ENCODE results near the gene GUCY2C.
"Not testable (repeated sequence)": the region's sequence is repeated elsewhere in the genome, so short reads cannot be mapped to it uniquely, and the experiment has no call there.

The GUCY2C gene

DNA sequence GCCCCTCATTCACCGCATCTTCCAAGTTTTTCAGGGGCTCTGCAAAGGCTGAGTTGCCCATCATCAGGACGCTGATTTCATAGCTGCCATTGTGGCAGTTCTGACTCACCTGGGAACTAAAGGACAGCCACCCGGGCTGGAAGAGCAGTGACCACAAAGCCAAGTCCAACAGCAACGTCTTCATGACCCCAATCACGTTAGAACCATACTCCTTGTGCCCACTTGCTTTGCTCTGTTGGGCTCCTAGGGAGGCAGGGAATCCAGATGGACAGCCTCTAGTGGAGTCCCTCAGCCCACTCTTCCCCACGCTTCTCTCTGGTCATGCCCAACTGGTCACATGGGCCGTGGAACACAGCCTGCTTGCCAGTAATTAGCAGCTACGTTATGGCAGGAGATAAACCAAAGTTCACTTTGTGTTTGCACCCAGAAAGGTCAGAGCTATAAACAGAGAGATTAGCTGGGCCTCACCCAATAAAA, at the start of gene GUCY2C:
Gene GUCY2C (minus strand): TSS at position 335 of the 477 bp plus-strand sequence. CDS start 151 bp downstream, at position 184.
- DNase-seq (ENCODE audit: low spot score): no peak

GRCh38 chr12:14743061-14743460, 46.7 kb upstream of the GUCY2C start:
- no peak for DNase-seq (ENCODE audit: low spot score)

- DNase-seq (ENCODE audit: low spot score): no peak
These were observed 45.5 kb upstream of the GUCY2C start for GRCh38 chr12:14741942-14742341.

GRCh38 chr12:14741153-14741552, 44.8 kb upstream of the GUCY2C start:
- DNase-seq (ENCODE audit: low spot score): no peak

DNA sequence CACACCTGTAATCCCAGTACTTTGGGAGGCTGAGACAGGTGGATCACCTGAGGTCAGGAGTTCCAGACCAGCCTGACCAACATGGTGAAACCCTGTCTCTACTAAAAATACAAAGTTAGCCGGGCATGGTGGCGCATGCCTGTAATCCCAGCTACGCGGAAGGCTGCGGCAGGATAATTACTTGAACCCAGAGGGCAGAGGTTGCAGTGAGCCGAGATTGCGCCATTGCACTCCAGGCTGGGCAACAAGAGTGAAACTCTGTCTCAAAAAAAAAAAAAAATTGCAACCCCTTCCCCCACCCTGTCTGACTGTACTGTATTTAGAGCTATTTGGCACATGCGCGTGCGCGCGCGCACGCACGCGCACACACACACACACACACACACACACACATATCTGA, 40.0 kb upstream of the GUCY2C start:
- DNase-seq (ENCODE audit: low spot score): not testable (repeated sequence)

- no peak for DNase-seq (ENCODE audit: low spot score)
These were observed 35.4 kb upstream of the GUCY2C start for GRCh38 chr12:14731821-14732220.

- no peak for DNase-seq (ENCODE audit: low spot score)
These were observed 33.2 kb upstream of the GUCY2C start for GRCh38 chr12:14729586-14729985.

GRCh38 chr12:14723763-14724162, 27.4 kb upstream of the GUCY2C start:
- peak; percentile 30 for DNase-seq (ENCODE audit: low spot score)

GRCh38 chr12:14716848-14717444, 20.5 kb upstream of the GUCY2C start:
- DNase-seq (ENCODE audit: low spot score): peak; percentile 28

DNA sequence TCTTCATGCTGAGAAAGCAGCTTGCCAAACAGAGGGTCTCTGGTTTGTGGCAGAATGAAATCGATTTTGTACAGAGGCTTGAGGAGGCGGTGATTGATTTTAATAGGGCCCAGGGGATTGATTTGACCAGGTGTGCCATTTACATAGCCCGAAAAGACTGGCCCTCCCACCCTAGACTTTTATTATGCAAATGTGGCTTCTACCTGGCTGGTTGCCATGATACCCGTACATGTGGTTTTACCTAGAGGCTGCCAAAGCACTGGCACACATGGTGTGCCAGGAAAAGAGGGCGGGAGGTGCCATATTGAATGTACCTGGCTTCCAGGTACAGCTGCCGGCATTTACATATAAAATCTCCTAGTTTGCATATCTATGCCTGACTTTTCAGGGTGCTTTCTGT, 18.0 kb upstream of the GUCY2C start:
- no peak for DNase-seq (ENCODE audit: low spot score)

- no peak for DNase-seq (ENCODE audit: low spot score)
These were observed 14.4 kb upstream of the GUCY2C start for GRCh38 chr12:14710632-14711320.

DNA sequence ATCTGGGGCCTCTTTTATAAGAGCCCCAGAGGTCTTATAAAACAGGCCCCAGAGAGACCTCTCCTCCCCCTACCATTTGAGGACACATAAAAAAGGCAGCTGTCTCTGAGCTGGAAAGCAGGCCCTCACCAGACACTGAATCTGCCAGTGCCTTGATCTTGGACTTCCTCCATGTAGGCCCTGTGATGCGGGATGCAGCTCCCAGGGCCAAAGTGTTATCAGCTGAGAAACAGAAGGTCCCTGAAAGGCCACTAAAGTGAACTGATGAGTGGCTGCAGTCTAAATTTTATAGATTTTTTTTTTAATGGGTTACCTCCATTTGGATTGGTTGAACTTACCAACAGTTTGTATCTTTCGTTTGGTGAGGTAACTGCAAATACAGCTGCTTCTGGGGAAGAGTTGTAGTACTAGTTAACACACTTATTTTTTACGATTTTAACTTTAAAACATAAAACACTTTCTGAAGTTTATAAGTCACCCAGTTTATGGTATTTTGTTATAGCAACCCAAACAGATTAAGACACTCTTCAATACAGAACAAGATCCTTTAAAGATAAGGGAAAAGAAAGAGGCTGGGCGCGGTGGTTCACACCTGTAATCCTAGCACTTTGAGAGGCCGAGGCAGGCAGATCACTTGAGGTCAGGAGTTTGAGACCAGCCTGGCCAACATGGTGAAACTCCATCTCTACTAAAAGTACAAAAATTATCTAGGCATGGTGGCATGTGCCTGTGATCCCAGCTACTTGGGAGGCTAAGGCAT, 5.6 kb upstream of the GUCY2C start:
- DNase-seq (ENCODE audit: low spot score): no peak

DNA sequence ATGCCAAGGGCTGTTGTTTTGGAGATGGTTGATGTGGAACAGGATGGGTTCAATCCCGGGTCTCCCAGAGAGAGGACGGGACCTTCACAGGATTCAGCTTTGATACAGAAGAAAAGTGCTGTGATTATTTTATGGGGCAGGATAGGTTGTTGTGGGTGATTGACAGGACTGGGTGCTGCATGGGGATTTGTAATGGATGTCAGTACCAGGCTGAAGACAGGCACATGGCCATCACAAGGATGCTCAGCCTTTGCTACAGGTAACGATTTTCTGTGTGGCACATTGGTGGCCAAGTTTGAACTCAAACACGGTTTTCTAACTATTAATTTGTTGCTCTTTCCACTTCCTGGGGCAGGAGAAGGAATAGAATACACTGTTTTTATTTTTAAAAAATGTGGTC, 4.5 kb upstream of the GUCY2C start:
- no peak for DNase-seq (ENCODE audit: low spot score)

DNA sequence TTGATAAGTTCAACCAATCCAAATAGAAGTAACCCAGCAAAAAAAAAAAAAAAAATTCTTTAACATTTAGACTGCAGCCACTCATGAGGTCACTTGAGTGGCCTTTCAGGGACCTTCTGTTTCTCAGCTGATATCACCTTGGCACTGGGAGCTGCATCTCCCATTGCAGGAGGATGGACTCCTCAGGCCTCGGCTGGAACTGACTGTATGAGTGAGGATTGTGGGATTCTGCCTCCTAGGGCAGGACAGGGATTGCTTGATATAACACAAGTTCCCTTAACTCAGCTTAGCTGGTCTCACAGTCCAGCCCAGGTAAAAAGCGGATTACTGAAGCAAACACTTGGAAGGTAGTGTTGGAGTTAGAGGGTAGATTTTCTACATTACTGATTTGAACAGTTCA, 3.5 kb upstream of the GUCY2C start:
- no peak for DNase-seq (ENCODE audit: low spot score)

DNA sequence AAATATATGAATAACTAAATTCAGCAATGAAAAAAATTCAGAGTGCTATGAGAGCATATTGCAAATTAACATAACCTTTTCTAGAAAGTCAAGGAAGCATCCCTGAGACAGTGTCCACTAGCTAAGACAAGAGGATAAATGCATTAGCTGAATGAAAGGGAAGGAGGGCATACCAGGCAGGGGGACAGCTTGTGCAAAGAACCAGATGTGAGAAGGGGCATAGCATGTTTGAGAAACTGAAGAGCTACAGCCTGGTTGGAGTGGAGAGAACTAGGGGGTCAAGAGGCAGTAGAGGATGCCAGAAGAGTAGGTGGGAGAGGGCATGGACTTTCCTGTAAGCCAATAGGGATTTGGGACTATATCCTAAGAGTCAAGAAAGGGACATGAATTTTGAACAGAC, 2.2 kb upstream of the GUCY2C start:
- no peak for DNase-seq (ENCODE audit: low spot score)

- no peak for DNase-seq (ENCODE audit: low spot score)
These were observed 671 bp downstream of the GUCY2C start for GRCh38 chr12:14695715-14696141.

DNA sequence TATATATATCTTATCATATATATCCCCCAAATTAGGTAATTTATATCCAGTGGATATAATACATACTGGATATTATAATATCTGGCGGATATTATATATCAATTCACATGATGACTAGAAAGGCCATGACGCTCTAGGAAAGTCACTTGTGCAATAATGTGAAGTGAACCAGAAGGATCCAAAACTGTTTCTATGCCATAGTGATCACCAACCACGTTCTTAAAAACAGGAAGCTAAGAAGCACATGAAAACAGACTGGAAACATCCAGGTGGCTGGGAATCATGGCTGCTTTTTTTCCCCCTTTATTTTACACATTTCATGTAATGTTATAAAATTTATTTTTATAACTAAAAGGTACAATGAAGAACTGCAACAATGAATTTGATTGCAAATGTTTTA, 1.4 kb downstream of the GUCY2C start:
- no peak for DNase-seq (ENCODE audit: low spot score)

DNA sequence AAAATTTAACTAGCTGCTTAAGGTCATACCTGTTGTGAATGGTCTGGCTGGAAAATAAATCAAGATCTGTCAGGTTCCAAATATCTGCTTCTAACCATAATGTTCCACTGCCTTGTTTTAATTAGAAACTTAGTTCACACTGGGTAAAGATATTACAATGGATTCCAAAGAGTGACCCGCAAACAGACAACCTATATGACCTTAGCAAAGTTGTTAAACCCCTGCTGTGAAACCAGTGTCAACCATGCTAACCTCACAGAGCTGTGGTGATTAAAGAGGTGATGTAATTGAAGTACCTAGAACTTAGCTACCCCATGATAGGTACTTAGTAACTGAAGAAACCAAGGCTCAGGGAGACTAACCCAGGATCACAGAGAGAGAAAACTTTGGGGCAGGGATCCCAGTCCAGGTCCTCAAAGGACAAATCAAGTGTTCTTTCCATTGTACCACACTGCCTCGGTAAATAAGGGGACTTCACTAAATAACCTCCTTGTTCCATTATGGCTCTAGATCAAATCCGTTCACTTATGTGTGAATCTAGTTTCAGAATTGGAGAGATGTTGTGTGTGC, 2.2 kb downstream of the GUCY2C start:
- no peak for DNase-seq (ENCODE audit: low spot score)

- DNase-seq (ENCODE audit: low spot score): no peak
These were observed 3.3 kb downstream of the GUCY2C start for GRCh38 chr12:14693116-14693515.

GRCh38 chr12:14691560-14691959, 4.8 kb downstream of the GUCY2C start:
- no peak for DNase-seq (ENCODE audit: low spot score)

GRCh38 chr12:14689996-14690395, 6.4 kb downstream of the GUCY2C start:
- DNase-seq (ENCODE audit: low spot score): no peak

DNA sequence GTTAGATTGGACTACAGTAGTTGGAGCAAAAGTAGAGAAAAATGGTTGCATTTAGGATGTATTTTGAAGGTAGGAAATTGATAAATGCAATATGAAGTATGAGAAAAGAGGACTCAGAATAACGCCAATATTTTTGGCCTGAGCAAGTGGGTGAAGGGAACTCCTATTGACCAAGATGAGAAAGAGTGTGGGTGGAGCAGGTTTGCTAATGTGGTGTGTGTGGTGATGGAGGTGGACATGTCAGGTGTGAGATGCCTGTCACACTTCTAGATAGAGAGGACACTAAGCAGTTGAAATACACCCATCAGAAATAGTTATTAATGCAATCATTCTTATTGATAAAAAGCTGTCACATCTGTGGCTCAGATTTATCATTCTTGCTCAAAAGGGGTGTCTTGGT, 7.3 kb downstream of the GUCY2C start:
- no peak for DNase-seq (ENCODE audit: low spot score)

DNA sequence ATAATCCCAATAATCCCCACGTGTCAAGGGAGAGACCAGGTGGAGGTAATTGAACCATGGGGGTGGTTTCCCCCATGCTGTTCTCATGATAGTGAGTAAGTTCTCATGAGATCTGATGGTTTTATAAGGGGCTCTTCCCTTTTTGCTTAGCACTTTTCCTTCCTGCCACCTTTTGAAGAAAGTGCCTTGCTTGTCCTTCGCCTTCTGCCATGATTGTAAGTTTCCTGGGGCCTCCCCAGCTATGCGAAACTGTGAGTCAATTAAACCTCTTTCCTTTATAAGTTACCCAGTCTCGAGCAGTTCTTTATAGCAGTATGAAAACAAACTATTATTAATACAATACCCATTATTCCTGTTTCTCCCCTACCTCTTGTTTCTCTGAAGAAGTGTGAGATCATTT, 14.2 kb downstream of the GUCY2C start:
- not testable (repeated sequence) for DNase-seq (ENCODE audit: low spot score)

Data from germinal center (tissue), 1 donor.